ENCODE results near the gene GRIN3A.

GRIN3A gene

GRCh38 chr9:101527066-101527465, 211.4 kb downstream of the GRIN3A start:
- Histone ChIP-seq H4K20me1 (ENCODE audit: insufficient read depth, low read length) (no peaks in the 10 kb centered on the region), H3K27ac (ENCODE audit: low read length) (no peak overlapping the region), H3K9ac (ENCODE audit: low read depth, low read length) (no peak overlapping the region), H3K9me3 (ENCODE audit: insufficient read depth, low read length, severe bottlenecking) (no peaks in the 10 kb centered on the region), H3K4me3 (ENCODE audit: low read depth in 1 of 2, low read length in 2 of 2) (no peak overlapping the region), H3K79me2 (ENCODE audit: insufficient read depth, low read length) (no peaks in the 10 kb centered on the region), H3K4me2 (ENCODE audit: insufficient read depth, low read length) (no peak overlapping the region), H3K4me1 (ENCODE audit: insufficient read depth, low read length) (no peaks in the 10 kb centered on the region), H3K27me3 (ENCODE audit: insufficient read depth, low read length, poor library complexity) (no peaks in the 10 kb centered on the region), H3K36me3 (ENCODE audit: insufficient read depth, low read length) (no peaks in the 10 kb centered on the region), H2AFZ (ENCODE audit: low read depth, low read length) (no peak overlapping the region)
- no peak for DNase-seq
- TF ChIP-seq CTCF (IDR thresholded peaks at IDR 0.05; ENCODE audit: borderline replicate concordance, extremely low read depth, low read length, poor library complexity, severe bottlenecking) (no peak), EZH2 (IDR thresholded peaks at IDR 0.05; ENCODE audit: borderline replicate concordance, low read depth, low read length, severe bottlenecking) (no peak)
- no peak for ATAC-seq (ENCODE audit: insufficient read depth, low read depth)

GRCh38 chr9:101524371-101524770, 214.1 kb downstream of the GRIN3A start:
- H3K36me3 ChIP-seq (ENCODE audit: insufficient read depth, low read length) = no peaks in the 10 kb centered on the region
- H3K27ac ChIP-seq (ENCODE audit: low read length) = no peak overlapping the region
- no peaks in the 10 kb centered on the region for H4K20me1 ChIP-seq (ENCODE audit: insufficient read depth, low read length)
- no peak overlapping the region for H3K4me2 ChIP-seq (ENCODE audit: insufficient read depth, low read length)
- no peak overlapping the region for H2AFZ ChIP-seq (ENCODE audit: low read depth, low read length)
- no peak for TF ChIP-seq CTCF (IDR thresholded peaks at IDR 0.05; ENCODE audit: borderline replicate concordance, extremely low read depth, low read length, poor library complexity, severe bottlenecking)
- TF ChIP-seq EZH2 (IDR thresholded peaks at IDR 0.05; ENCODE audit: borderline replicate concordance, low read depth, low read length, severe bottlenecking) = no peak
- ATAC-seq (ENCODE audit: insufficient read depth, low read depth) (no peak), DNase-seq (no peak)
- no peaks in the 10 kb centered on the region for H3K79me2 ChIP-seq (ENCODE audit: insufficient read depth, low read length)
- H3K27me3 ChIP-seq (ENCODE audit: insufficient read depth, low read length, poor library complexity) = no peaks in the 10 kb centered on the region
- no peaks in the 10 kb centered on the region for H3K9me3 ChIP-seq (ENCODE audit: insufficient read depth, low read length, severe bottlenecking)
- no peak overlapping the region for H3K4me3 ChIP-seq (ENCODE audit: low read depth in 1 of 2, low read length in 2 of 2)
- H3K9ac ChIP-seq (ENCODE audit: low read depth, low read length) = no peak overlapping the region
- H3K4me1 ChIP-seq (ENCODE audit: insufficient read depth, low read length) = no peaks in the 10 kb centered on the region
